Measurements from ENCODE around the gene RAD51B. TPM values are rescaled to one million over a fixed set of nuclear protein-coding genes. Genes with fewer than 3 reads are reported as not detected.
A peak's percentile ranks its signal among the peaks of the same experiment; 100 is the strongest.

The RAD51B gene
- total RNA-seq, 2 donors from 2014 or later: 22.8 to 33.8 TPM

DNA sequence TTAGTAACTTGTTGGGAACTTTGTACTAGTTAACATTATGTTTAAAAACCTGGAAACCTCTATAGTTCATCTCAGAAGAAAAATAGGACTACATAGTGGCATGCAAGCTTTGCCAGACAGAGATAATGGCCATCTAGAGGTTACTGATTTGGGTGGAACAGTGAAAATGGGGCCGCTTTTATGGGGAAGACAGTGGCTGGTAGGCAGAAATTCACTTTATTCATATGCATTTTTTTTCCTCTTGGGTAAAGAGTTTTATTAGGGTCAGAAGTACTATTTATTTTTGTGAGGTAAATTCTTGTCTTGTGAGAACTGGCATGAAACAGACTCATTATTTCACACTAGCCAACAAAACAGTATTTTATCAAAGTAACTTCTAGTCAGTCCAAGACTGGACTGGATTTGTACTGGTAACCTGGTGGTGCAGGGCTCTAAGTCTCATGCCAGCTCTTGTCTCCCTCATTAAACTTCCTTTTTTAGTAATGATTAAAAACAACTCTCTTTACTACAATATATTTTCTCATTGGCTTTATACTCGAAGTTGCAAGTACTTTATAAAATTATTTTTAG, 345.8 kb downstream of the RAD51B start:
- peaks cover 24% of the 10 kb centered on the region for H3K4me1 Mint-ChIP-seq
- peak overlapping the region; percentile 40 for H3K27ac Mint-ChIP-seq
- no peaks in the 10 kb centered on the region for H3K27me3 Mint-ChIP-seq (ENCODE audit: insufficient read depth)

GRCh38 chr14:68166731-68167382, 347.3 kb downstream of the RAD51B start:
- WGBS, 2 experiments (ENCODE audit: insufficient coverage in 1 of 2, insufficient read length in 1 of 2): 91% methylated on average over 3 of the region's 3 CpGs; no CpG with 5 or more reads in 1 of the 2 experiments
- H3K4me3 Mint-ChIP-seq: no peak overlapping the region
- Histone ChIP-seq H3K27me3 (ENCODE audit: control insufficient read depth, insufficient read depth, low read length, poor library complexity, severe bottlenecking) (no peaks in the 10 kb centered on the region), H3K4me1 (ENCODE audit: control insufficient read depth, insufficient read depth, low read length) (no peaks in the 10 kb centered on the region), H3K36me3 (ENCODE audit: control insufficient read depth, insufficient read depth, low read length) (no peaks in the 10 kb centered on the region), H3K27ac (ENCODE audit: low read depth, low read length) (no peak overlapping the region), H3K9ac (ENCODE audit: extremely low read depth, low read length, poor library complexity, severe bottlenecking) (no peak overlapping the region), H3K4me3 (ENCODE audit: low read length) (no peak overlapping the region), H3K9me3 (ENCODE audit: control insufficient read depth, low read length) (no peaks in the 10 kb centered on the region)
- no peak for DNase-seq
- no peak overlapping the region for H3K27ac Mint-ChIP-seq
- no peaks in the 10 kb centered on the region for H3K27me3 Mint-ChIP-seq (ENCODE audit: insufficient read depth)
- TF ChIP-seq, protein P1, sequence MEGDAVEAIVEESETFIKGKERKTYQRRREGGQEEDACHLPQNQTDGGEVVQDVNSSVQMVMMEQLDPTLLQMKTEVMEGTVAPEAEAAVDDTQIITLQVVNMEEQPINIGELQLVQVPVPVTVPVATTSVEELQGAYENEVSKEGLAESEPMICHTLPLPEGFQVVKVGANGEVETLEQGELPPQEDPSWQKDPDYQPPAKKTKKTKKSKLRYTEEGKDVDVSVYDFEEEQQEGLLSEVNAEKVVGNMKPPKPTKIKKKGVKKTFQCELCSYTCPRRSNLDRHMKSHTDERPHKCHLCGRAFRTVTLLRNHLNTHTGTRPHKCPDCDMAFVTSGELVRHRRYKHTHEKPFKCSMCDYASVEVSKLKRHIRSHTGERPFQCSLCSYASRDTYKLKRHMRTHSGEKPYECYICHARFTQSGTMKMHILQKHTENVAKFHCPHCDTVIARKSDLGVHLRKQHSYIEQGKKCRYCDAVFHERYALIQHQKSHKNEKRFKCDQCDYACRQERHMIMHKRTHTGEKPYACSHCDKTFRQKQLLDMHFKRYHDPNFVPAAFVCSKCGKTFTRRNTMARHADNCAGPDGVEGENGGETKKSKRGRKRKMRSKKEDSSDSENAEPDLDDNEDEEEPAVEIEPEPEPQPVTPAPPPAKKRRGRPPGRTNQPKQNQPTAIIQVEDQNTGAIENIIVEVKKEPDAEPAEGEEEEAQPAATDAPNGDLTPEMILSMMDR (conservative IDR thresholded peaks at IDR 0.05): no peak
- H3K4me1 Mint-ChIP-seq: peaks cover 24% of the 10 kb centered on the region
- H3K9me3 Mint-ChIP-seq: peaks cover under 1% of the 10 kb centered on the region
- no peaks in the 10 kb centered on the region for H3K36me3 Mint-ChIP-seq (ENCODE audit: low read depth)

More for the DNA sequence above, 345.8 kb downstream of the RAD51B start:
- TF ChIP-seq, protein P1 (conservative IDR thresholded peaks at IDR 0.05): no peak
- no peaks in the 10 kb centered on the region for H3K36me3 ChIP-seq (ENCODE audit: control insufficient read depth, insufficient read depth, low read length)
- 88% methylated on average over 1 of the region's 2 CpGs; no CpG with 5 or more reads in 1 of the 2 experiments for WGBS, 2 experiments (ENCODE audit: insufficient coverage in 1 of 2, insufficient read length in 1 of 2)
- no peaks in the 10 kb centered on the region for H3K9me3 Mint-ChIP-seq
- H3K4me3 ChIP-seq (ENCODE audit: low read length): no peak overlapping the region
- H3K36me3 Mint-ChIP-seq (ENCODE audit: low read depth): no peaks in the 10 kb centered on the region
- H3K9me3 ChIP-seq (ENCODE audit: control insufficient read depth, low read length): no peaks in the 10 kb centered on the region
- H3K27ac ChIP-seq (ENCODE audit: low read depth, low read length): no peak overlapping the region
- H3K4me1 ChIP-seq (ENCODE audit: control insufficient read depth, insufficient read depth, low read length): no peaks in the 10 kb centered on the region
- DNase-seq: no peak
- H3K4me3 Mint-ChIP-seq: no peak overlapping the region
- no peaks in the 10 kb centered on the region for H3K27me3 ChIP-seq (ENCODE audit: control insufficient read depth, insufficient read depth, low read length, poor library complexity, severe bottlenecking)
- H3K9ac ChIP-seq (ENCODE audit: extremely low read depth, low read length, poor library complexity, severe bottlenecking): no peak overlapping the region

- no peak overlapping the region for H3K27ac ChIP-seq (ENCODE audit: low read depth, low read length)
- no peaks in the 10 kb centered on the region for H3K9me3 ChIP-seq (ENCODE audit: control insufficient read depth, low read length)
- no peak overlapping the region for H3K4me3 ChIP-seq (ENCODE audit: low read length)
- peaks cover 2% of the 10 kb centered on the region for H3K9me3 Mint-ChIP-seq
- no peak for DNase-seq
- no peaks in the 10 kb centered on the region for H3K27me3 Mint-ChIP-seq (ENCODE audit: insufficient read depth)
- no peak overlapping the region for H3K9ac ChIP-seq (ENCODE audit: extremely low read depth, low read length, poor library complexity, severe bottlenecking)
- 94% methylated on average over 4 of the region's 5 CpGs; no CpG with 5 or more reads in 1 of the 2 experiments for WGBS, 2 experiments (ENCODE audit: insufficient coverage in 1 of 2, insufficient read length in 1 of 2)
- no peaks in the 10 kb centered on the region for H3K36me3 ChIP-seq (ENCODE audit: control insufficient read depth, insufficient read depth, low read length)
- no peaks in the 10 kb centered on the region for H3K27me3 ChIP-seq (ENCODE audit: control insufficient read depth, insufficient read depth, low read length, poor library complexity, severe bottlenecking)
- H3K36me3 Mint-ChIP-seq (ENCODE audit: low read depth): no peaks in the 10 kb centered on the region
- peaks cover 27% of the 10 kb centered on the region for H3K4me1 Mint-ChIP-seq
- H3K4me1 ChIP-seq (ENCODE audit: control insufficient read depth, insufficient read depth, low read length): peaks cover 3% of the 10 kb centered on the region
- H3K27ac Mint-ChIP-seq: no peak overlapping the region
- TF ChIP-seq, protein P1 (conservative IDR thresholded peaks at IDR 0.05): no peak
- no peak overlapping the region for H3K4me3 Mint-ChIP-seq
These were observed 348.0 kb downstream of the RAD51B start for GRCh38 chr14:68167383-68168087.

Measured in endodermal cell (in vitro differentiated cells).